Neural crest cell (in vitro differentiated cells): Measurements from ENCODE around the gene RAPGEF1. TPM values are rescaled to one million over a fixed set of nuclear protein-coding genes. Genes with fewer than 3 reads are reported as not detected.
A peak's percentile ranks its signal among the peaks of the same experiment; 100 is the strongest.

Source experiments
- DNase-seq: peaks from one replicate; pipeline ENCODE4 v3.0.0; 2021; ENCODE audit warnings: low read depth, mixed read lengths, low spot score
- H3K27ac Mint-ChIP-seq: one replicate; pipeline ENCODE4 v1.8.0; 2021; ENCODE audit warnings: mild to moderate bottlenecking, mixed read lengths; ENCODE audit not compliant: unreplicated experiment
- H3K27me3 Mint-ChIP-seq: 2 replicates; pipeline ENCODE4 v1.8.0; 2021; ENCODE audit warnings: low read depth, mild to moderate bottlenecking, mixed read lengths
- H3K36me3 Mint-ChIP-seq: 2 replicates; pipeline ENCODE4 v1.8.0; 2021; ENCODE audit warnings: low read depth, mild to moderate bottlenecking, mixed read lengths
- H3K4me1 Mint-ChIP-seq: 2 replicates; pipeline ENCODE4 v1.8.0; 2021; ENCODE audit warnings: mixed read lengths
- H3K4me3 Mint-ChIP-seq: one replicate; pipeline ENCODE4 v1.8.0; 2021; ENCODE audit warnings: mild to moderate bottlenecking, mixed read lengths
- H3K9me3 Mint-ChIP-seq: 2 replicates; pipeline ENCODE4 v1.8.0; 2021; ENCODE audit warnings: mixed read lengths
- total RNA-seq: library from RNA; stranded (reverse); gene quantifications from 2 replicates; pipeline ENCODE4 v1.2.1, GENCODE V29; 2021
- TF ChIP-seq, protein P1 (sequence below): fragments of 200-600 bp; sonication (generic); conservative IDR thresholded peaks from 2 replicates; pipeline ENCODE4 v1.5.0; 2021; ENCODE audit warnings: antibody characterized with exemption, mild to moderate bottlenecking

RAPGEF1 gene
- total RNA-seq, 1 donor from 2014 or later = 68.1 TPM

GRCh38 chr9:131590449-131590848 lies 149.4 kb downstream of the RAPGEF1 start:
- DNase-seq = no peak
- no peaks in the 10 kb centered on the region for H3K4me1 Mint-ChIP-seq
- H3K9me3 Mint-ChIP-seq = no peaks in the 10 kb centered on the region
- H3K27ac Mint-ChIP-seq = no peak overlapping the region
- TF ChIP-seq, protein P1, sequence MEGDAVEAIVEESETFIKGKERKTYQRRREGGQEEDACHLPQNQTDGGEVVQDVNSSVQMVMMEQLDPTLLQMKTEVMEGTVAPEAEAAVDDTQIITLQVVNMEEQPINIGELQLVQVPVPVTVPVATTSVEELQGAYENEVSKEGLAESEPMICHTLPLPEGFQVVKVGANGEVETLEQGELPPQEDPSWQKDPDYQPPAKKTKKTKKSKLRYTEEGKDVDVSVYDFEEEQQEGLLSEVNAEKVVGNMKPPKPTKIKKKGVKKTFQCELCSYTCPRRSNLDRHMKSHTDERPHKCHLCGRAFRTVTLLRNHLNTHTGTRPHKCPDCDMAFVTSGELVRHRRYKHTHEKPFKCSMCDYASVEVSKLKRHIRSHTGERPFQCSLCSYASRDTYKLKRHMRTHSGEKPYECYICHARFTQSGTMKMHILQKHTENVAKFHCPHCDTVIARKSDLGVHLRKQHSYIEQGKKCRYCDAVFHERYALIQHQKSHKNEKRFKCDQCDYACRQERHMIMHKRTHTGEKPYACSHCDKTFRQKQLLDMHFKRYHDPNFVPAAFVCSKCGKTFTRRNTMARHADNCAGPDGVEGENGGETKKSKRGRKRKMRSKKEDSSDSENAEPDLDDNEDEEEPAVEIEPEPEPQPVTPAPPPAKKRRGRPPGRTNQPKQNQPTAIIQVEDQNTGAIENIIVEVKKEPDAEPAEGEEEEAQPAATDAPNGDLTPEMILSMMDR = no peak
- peaks cover 6% of the 10 kb centered on the region for H3K36me3 Mint-ChIP-seq
- no peaks in the 10 kb centered on the region for H3K27me3 Mint-ChIP-seq
- H3K4me3 Mint-ChIP-seq = peak overlapping the region; percentile 33

DNA sequence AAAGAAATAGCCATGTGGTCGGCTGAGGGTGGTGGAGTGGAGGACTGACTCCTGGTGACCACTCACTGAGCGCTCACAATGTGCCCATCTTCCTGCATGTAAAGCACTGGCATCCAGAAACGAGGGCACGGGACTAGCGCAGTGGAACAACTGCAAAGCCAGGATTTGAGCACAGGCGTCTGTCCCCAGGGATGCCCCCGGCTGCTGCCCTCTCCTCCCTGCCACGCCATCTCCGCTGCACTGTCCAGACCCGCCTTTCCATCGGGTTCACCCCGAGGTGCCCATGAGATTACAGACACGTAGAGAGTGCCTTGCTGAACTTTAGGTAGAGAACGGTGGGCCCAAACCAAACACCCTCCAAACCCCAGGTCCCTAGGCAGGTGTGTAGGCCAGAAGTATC lies 149.9 kb downstream of the RAPGEF1 start:
- no peaks in the 10 kb centered on the region for H3K4me1 Mint-ChIP-seq
- H3K36me3 Mint-ChIP-seq = peaks cover 6% of the 10 kb centered on the region
- H3K27ac Mint-ChIP-seq = no peak overlapping the region
- TF ChIP-seq, protein P1 = no peak
- H3K9me3 Mint-ChIP-seq = no peaks in the 10 kb centered on the region
- no peak overlapping the region for H3K4me3 Mint-ChIP-seq
- no peak for DNase-seq
- no peaks in the 10 kb centered on the region for H3K27me3 Mint-ChIP-seq

DNA sequence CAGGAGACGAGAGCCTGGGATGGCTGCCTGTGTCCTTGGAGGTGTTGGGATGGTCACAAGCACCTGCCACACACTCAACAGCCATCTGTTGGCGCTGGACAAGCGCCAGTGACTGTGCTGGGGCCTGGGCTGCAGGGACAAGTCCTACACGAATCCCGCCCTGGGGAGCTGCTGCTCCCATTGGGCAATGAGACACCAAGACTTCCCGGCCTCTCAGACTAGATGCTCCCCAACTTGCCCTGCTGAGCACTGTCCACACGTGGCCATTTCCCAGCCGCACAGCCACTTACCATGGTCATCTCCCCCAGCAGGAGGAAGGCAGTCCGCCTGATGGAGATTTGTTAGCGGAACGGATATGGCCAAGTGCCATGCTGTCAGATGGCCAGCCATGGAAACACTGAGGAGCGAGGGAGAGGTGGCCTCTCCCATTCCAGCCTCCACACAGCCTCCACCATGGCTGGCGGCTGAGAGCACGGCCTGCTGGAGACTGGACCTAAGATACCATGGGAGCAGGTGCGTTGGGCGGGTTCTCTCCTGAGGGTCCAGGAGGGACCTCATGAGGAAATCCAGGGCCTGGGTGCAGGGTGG lies 150.7 kb downstream of the RAPGEF1 start:
- TF ChIP-seq, protein P1 = no peak
- Mint-ChIP-seq H3K27me3 (no peaks in the 10 kb centered on the region), H3K9me3 (no peaks in the 10 kb centered on the region), H3K36me3 (peaks cover 6% of the 10 kb centered on the region), H3K27ac (no peak overlapping the region), H3K4me1 (no peaks in the 10 kb centered on the region), H3K4me3 (no peak overlapping the region)
- DNase-seq = no peak

DNA sequence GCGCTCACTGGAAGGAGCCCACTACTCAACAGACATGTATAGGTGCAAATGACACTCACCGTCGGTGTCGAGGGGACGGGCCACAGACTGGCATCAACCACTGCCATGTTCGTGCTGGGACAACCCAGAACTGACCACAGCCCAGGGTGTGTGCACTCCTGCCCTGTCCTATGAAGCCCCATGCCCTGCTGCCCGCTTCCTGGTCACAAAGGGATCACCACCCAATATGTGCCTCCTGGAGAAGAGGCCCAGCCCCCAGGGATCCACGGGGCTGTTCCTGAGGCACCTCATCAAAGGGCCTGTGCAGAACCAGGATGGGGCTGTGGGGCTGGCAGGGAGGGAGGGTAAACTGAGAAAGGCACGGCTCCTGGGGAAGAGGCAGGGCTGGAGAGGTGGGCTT lies 151.5 kb downstream of the RAPGEF1 start:
- TF ChIP-seq, protein P1 = no peak
- Mint-ChIP-seq H3K4me1 (no peaks in the 10 kb centered on the region), H3K27me3 (no peaks in the 10 kb centered on the region), H3K27ac (no peak overlapping the region), H3K9me3 (no peaks in the 10 kb centered on the region), H3K36me3 (peaks cover 6% of the 10 kb centered on the region), H3K4me3 (no peak overlapping the region)
- DNase-seq = no peak

DNA sequence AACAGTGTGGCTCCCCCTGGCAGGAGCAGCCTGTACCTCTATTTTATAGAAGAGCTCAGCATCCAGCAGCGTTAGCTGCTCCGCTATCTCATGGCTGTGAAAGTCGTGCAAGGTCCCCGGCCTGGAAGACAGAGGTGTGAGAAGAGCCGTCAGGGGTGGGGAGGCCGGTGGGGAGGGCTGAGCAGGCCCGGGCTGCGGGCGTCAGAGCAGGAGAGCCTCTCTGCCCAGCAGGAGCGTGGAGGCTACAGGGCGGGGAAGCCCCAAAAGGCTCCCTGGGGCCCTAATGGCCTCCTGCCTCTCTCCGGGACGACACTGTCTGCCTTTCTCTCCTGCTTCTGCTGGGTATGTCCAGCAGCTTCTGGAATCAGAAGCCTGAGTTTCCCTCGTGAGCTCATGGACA lies 152.0 kb downstream of the RAPGEF1 start:
- TF ChIP-seq, protein P1 = no peak
- Mint-ChIP-seq H3K9me3 (no peaks in the 10 kb centered on the region), H3K27ac (no peak overlapping the region), H3K4me1 (no peaks in the 10 kb centered on the region), H3K36me3 (peaks cover 6% of the 10 kb centered on the region), H3K4me3 (no peak overlapping the region), H3K27me3 (no peaks in the 10 kb centered on the region)
- DNase-seq = no peak

DNA sequence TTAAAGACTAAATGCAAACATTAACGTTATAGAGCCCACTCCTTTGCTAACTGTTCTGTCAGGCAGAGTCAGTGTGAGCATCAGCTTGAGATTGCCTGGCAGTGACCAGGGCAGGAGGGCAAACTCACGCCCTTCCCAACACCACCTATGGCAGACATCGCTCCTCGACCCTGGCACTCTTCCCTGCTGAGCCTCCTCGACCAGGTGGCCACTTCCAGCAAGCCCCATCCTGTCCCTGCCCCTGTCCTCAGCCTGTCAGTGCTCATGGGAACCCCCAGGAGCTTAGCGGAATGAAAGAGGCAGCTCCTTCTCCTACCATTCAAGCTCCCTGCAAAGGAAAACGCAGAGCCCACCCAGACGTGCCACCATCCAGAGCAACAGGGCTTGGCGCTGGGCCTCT lies 152.5 kb downstream of the RAPGEF1 start:
- DNase-seq = no peak
- Mint-ChIP-seq H3K9me3 (no peaks in the 10 kb centered on the region), H3K36me3 (peaks cover 6% of the 10 kb centered on the region), H3K27me3 (no peaks in the 10 kb centered on the region), H3K27ac (peak overlapping the region; percentile 62), H3K4me1 (no peaks in the 10 kb centered on the region), H3K4me3 (no peak overlapping the region)
- TF ChIP-seq, protein P1 = no peak
